ENCODE results near the gene SUSD5.

SUSD5 gene

GRCh38 chr3:33104803-33105202 lies 113.8 kb downstream of the SUSD5 start:
- H3K9me3 ChIP-seq (ENCODE audit: control insufficient read depth, insufficient read depth, low read length) = no peaks in the 10 kb centered on the region
- H3K27ac ChIP-seq (ENCODE audit: low read length) = no peak overlapping the region
- WGBS (ENCODE audit: insufficient coverage, insufficient read length) = no CpG with 5 or more reads among the region's 3 CpGs
- no peaks in the 10 kb centered on the region for H3K36me3 ChIP-seq (ENCODE audit: control insufficient read depth, insufficient read depth, low read length)
- no peak for DNase-seq (ENCODE audit: low read depth, low spot score)
- no peaks in the 10 kb centered on the region for H3K4me1 ChIP-seq (ENCODE audit: control insufficient read depth, insufficient read depth, low read length)
- H3K27me3 ChIP-seq (ENCODE audit: control insufficient read depth, insufficient read depth, low read length) = no peaks in the 10 kb centered on the region
- no peak overlapping the region for H3K4me3 ChIP-seq (ENCODE audit: low read length)

DNA sequence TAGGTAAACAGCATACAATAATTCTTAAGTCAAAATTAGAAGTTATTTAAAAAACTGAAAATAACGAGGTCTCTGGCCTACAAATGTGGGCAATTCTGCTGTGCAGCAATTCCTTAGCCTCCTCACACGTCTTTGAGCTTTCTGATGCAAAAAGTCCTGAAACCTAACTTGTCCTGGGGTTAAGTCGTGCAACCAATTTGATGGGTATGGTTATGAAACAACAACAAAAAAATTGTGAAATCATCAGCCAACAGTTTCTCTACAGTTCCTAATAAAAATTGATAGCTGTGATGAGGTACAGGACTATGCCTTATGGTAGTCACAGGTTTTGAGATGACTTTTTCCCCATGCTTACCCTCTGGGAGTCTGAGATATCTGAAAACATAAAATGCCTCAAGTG lies 115.1 kb downstream of the SUSD5 start:
- WGBS (ENCODE audit: insufficient coverage, insufficient read length) = no CpG with 5 or more reads among the region's 3 CpGs
- Histone ChIP-seq H3K4me1 (ENCODE audit: control insufficient read depth, insufficient read depth, low read length) (no peaks in the 10 kb centered on the region), H3K36me3 (ENCODE audit: control insufficient read depth, insufficient read depth, low read length) (no peaks in the 10 kb centered on the region), H3K9me3 (ENCODE audit: control insufficient read depth, insufficient read depth, low read length) (no peaks in the 10 kb centered on the region), H3K4me3 (ENCODE audit: low read length) (no peak overlapping the region), H3K27ac (ENCODE audit: low read length) (no peak overlapping the region), H3K27me3 (ENCODE audit: control insufficient read depth, insufficient read depth, low read length) (no peaks in the 10 kb centered on the region)
- no peak for DNase-seq (ENCODE audit: low read depth, low spot score)

- H3K27ac ChIP-seq (ENCODE audit: low read length) = no peak overlapping the region
- H3K36me3 ChIP-seq (ENCODE audit: control insufficient read depth, insufficient read depth, low read length) = no peaks in the 10 kb centered on the region
- no peaks in the 10 kb centered on the region for H3K4me1 ChIP-seq (ENCODE audit: control insufficient read depth, insufficient read depth, low read length)
- no peaks in the 10 kb centered on the region for H3K27me3 ChIP-seq (ENCODE audit: control insufficient read depth, insufficient read depth, low read length)
- H3K9me3 ChIP-seq (ENCODE audit: control insufficient read depth, insufficient read depth, low read length) = no peaks in the 10 kb centered on the region
- no CpG with 5 or more reads among the region's 3 CpGs for WGBS (ENCODE audit: insufficient coverage, insufficient read length)
- H3K4me3 ChIP-seq (ENCODE audit: low read length) = no peak overlapping the region
- DNase-seq (ENCODE audit: low read depth, low spot score) = no peak
These were observed 115.6 kb downstream of the SUSD5 start for GRCh38 chr3:33103034-33103433.

DNA sequence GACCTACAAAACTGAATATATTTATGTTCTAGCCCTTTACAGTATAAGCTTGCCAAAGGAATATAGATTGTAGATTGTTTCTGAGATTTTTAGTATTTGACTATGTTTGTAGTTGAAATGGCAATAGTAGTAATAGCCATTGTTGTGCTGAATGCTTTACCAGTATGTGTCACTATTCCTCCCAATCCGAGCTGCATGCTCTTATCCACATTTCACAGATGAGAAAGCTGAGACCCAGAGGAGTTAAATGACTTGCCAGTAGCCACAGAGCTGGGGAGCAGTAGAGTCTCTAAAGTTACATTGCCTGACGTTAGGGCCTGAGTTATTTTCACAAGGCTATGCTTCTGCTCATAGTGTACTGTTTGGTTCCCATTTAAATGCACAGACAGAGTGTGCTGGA lies 118.4 kb downstream of the SUSD5 start:
- Histone ChIP-seq H3K36me3 (ENCODE audit: control insufficient read depth, insufficient read depth, low read length) (no peaks in the 10 kb centered on the region), H3K4me3 (ENCODE audit: low read length) (no peak overlapping the region), H3K27me3 (ENCODE audit: control insufficient read depth, insufficient read depth, low read length) (no peaks in the 10 kb centered on the region), H3K9me3 (ENCODE audit: control insufficient read depth, insufficient read depth, low read length) (no peaks in the 10 kb centered on the region), H3K27ac (ENCODE audit: low read length) (no peak overlapping the region), H3K4me1 (ENCODE audit: control insufficient read depth, insufficient read depth, low read length) (peaks cover 4% of the 10 kb centered on the region; the same call in 1 of the 2 replicates)
- DNase-seq (ENCODE audit: low read depth, low spot score) = no peak
- WGBS (ENCODE audit: insufficient coverage, insufficient read length) = no CpG with 5 or more reads among the region's 2 CpGs

Measured in iPS DF 6.9 (cell line).